DMS153 (cell line): Measurements from ENCODE around the gene GAD2.

ENCODE experiments used
- DNase-seq: peaks from one replicate; lab custom pipeline; 2025; lab: John Stamatoyannopoulos, UW

Gene GAD2

DNA sequence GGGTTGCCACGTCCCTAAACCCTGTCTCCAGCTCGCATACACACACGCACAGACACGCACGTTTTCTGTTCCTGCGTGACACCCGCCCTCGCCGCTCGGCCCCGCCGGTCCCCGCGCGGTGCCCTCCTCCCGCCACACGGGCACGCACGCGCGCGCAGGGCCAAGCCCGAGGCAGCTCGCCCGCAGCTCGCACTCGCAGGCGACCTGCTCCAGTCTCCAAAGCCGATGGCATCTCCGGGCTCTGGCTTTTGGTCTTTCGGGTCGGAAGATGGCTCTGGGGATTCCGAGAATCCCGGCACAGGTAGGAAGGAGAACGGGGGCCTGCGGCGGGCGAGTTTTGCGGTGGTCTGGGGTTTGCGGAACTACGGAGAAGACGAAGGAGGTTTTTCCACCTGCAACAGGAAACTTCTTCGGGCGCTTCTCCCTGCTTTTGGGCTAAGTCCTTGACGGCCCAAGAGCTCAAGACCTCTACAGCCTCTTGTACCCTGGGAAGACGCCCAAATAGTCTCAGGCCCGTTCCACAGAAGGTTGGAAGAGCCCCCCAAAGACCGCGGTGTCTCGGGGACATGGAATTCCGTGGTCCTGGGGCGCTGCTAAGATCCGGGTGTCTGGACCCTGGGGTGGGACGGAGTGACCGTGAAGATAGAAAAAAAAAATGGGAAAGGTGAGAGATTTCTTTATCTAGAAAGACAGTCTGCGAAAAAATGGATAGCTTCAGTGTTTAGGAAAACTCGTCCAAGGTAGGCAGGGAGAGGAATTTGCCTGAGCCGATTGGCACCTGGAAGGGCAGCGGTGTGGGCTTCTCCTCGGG, at the start of gene GAD2:
Gene GAD2 (plus strand): TSS at position 190 of the 811 bp plus-strand sequence. CDS start 36 bp downstream, at position 226.
- no peak for DNase-seq

- no peak for DNase-seq
Observed at GRCh38 chr10:26169466-26169865, 47.1 kb upstream of the GAD2 start.

DNA sequence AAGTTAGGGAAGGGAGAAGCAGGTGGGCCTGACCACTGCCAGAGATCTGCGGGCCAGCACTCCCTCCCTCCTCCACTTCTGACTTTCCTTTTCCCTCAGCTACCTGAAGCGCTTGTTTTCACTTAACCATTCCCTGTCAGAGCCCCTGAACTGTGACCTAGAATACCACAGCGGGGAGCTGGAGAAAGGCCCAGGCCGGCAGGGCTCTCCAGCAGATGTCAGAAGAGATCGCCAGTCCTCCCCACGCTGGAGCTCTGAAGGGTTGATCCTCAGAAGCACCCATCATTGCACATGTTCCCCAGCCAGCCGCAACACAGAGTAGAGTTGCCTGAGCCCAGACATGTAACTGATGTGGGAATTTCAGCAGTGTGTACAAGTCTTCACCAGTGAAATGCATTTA, 44.4 kb upstream of the GAD2 start:
- no peak for DNase-seq

- DNase-seq, result no peak
Observed at GRCh38 chr10:26173837-26174236, 42.7 kb upstream of the GAD2 start.

- DNase-seq, result no peak
Observed at GRCh38 chr10:26177341-26177740, 39.2 kb upstream of the GAD2 start.

GRCh38 chr10:26194275-26194674, 22.3 kb upstream of the GAD2 start:
- DNase-seq, result no peak

DNA sequence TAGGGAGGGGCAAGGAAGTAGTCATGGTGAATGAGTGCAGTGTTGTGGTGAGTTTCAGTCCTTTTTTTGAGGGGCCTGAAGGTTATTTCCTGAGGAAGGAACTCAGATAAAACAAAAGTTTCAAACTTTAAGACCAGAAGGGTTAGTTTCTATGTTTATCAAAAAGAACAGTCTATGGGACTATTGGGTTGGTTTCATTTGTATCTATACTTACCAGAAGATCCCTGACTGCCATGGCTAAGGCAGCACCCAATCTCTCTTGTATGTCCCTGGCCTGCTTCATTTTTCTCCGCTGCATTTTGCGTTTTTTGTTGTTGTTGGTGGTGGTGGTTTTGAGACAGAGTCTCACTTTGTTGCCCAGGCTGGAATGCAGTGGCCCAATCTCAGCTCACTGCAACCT, 19.3 kb upstream of the GAD2 start:
- no peak for DNase-seq

- no peak for DNase-seq
Observed at GRCh38 chr10:26198119-26198518, 18.5 kb upstream of the GAD2 start.

DNA sequence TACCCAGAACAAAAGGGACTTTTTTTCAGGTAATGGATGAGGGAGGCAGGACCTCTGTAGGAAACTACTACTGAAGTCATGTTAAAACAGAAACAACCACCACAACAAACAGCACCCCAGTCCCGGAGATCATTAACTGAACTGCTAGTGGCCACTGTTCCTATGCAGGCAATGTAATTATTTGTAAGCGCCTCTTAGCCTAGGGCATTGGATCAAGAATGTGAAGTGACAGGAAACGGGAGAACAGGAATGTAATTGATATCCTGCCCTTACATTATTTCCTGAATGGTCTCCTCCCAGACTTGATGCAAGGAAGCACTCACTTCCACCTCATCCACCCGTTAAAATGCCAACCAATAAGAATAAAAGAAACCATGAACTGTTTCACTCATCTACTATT, 16.7 kb upstream of the GAD2 start:
- DNase-seq, result peak; percentile 50

DNA sequence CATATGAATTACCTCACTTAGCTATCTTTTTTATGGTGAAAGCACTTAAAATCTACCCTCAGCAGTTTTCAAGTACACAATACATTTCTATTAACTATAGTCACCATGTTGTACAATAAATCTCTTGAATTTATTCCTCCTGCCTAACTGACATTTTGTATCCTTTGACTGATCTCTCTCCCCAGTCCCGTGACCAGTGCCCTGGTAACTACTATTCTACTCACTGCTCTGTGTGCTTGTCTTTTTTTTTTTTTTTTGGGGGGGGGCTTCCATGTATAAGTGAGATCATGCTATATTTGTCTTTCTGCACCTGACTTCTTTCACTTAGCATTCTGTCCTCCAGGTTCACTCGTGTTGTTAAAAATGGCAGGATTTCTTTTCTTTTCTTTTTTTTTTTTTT, 11.4 kb upstream of the GAD2 start:
- DNase-seq, result no peak

DNA sequence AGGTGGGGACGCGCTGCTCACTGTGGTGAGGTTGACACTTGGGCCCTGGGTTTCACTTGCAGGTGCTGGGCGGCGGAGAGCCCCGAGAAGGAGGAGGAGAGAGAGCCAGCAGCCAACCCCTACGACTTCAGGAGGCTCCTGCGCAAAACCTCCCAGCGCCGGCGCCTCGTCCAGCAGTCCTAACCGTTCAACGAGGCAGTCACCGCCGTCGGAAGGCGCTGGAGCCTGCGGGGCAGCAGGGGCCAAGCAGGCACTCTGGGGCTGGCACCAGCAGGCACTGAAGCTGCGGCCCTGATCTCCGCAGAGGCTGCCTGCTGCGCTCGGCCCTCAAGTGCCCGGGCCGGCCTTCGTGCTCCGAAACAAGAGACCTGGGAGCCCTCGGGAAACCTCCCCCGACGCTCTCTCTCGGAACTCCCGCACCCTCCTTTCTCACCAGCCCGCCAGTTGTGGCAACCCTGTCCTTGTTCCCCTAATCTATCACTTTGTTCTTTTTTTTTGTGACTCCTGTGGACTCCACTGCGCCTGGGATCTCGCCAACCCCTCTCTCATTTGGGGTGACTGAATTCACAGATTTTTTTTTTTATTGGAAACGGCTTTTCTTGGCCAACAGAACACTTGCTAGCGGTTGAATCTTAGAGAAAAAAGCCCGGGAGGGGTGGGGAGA, 4.7 kb upstream of the GAD2 start:
- no peak for DNase-seq

- DNase-seq, result no peak
Observed at GRCh38 chr10:26212511-26212910, 4.1 kb upstream of the GAD2 start.

DNA sequence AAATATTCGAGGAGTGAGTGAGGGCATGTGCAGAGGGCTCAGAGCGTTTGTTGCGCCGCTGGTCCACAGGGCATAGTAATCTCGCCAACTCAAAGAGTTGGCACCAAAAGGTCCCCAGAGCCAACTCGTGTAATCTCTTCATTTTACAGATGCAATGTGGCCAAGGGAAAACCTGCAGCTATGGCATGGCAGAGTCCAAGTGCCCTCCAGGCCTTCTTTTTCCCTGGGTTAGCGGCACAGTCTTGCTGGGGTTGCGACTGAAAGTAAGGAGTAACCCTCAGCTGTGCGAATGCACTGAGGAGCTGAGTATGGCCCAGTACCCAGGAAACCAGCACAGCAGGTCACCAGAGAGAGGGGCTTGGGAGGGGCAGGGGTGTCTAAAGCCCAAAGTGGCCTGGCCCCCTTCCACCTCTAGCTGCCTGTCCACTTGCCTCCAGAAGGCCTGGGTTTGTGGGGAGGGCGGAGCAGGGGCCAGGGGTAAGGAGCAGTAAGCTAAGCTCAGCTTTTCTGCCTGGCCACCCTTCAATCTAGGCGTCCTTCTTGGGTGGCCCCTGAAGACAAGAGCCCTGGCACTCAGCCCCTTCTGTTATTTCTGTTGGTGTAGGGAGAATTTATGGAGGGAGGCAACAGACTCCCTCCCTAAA, 3.3 kb upstream of the GAD2 start:
- no peak for DNase-seq

DNA sequence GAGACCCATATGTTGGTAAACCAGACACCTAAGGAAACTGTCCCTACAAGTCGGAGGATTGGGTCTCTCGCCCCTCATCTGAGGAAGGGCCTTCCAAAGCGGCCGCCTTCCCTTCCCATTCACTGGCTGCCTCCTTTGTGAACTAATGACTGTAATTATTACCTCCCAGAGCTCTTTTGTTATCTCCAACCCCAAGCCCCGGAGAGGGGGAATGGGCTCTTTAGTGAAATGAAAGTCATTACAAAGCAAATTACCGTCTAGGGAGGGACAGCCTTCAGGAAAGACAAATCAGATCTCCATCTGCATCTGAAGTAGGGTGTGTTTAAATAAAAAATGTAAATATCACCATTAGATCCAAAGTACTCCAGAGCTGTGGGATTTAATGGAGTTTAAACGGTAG, 2.6 kb upstream of the GAD2 start:
- DNase-seq, result peak; percentile 48

GRCh38 chr10:26214551-26215395, 1.8 kb upstream of the GAD2 start:
- DNase-seq, result no peak

GRCh38 chr10:26215396-26215934, 1.1 kb upstream of the GAD2 start:
- no peak for DNase-seq

DNA sequence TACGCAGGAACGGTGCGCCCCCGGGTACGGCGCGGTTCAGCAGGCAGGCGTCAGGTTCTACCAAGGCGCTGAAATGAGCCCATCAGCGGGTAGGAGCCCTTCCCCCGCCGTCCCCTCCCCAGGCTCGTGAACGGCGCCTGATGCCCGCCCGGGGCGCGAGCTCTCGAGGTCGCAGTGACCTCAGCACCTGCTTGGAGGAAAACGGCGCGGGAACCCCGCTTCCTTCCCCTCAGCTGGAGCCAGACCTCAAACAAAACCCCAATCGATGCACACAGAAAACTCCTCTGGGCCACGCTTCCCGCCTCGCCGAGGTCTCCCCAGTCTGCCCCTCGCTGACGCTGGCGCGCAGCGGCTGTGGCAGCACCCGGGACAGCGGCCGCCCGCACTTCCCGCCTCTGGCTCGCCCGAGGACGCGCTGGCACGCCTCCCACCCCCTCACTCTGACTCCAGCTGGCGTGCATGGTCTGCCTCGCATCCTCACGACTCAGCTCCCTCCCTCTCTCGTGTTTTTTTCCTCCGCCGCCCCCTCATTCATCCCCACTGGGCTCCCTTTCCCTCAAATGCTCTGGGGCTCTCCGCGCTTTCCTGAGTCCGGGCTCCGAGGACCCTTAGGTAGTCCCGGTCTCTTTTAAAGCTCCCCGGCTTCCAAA, 514 bp upstream of the GAD2 start:
- peak; percentile 3 for DNase-seq

- peak; percentile 2 for DNase-seq
Observed at GRCh38 chr10:26217396-26218086, 967 bp downstream of the GAD2 start.

GRCh38 chr10:26219676-26220075, 3.1 kb downstream of the GAD2 start:
- no peak for DNase-seq

DNA sequence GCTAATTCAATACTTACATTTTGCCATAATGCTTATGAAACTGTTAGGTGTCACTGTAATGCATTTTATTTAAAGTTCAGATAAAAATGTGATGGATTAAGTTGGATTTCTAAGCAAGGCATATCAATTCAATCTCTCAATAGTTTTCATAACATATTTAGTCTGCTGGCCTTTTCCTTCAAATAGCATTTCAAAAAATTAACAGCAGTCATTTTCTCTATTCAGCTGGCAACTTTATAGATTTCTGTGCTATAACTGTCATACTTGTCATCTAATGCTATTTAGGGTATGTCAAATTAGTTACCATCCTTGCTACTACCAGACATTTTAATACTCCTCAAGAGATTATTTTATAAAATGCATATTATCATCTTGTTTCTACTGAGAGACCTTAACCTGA, 4.3 kb downstream of the GAD2 start:
- DNase-seq, result no peak

DNA sequence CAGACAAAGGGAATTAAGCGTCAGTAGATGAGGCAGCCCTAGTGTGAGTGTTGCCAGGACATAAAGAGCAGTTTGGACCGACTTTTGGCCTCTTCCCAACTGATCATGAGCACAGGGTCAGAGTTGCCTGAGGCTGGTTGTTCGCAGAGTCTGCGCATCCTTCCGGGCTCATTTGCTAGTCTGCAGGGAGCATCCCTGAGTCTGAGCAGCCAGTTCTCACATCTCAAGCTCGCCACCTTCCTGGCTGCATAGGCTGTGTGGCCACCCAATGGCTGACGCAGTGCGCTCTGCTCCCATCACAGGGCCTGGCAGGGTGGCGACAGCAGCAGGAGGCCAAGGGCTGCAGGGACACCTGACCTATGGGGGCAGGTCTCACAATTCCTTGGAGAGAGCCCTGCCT, 5.0 kb downstream of the GAD2 start:
- no peak for DNase-seq
